GM12878 (cell line): Measurements from ENCODE around the gene DCUN1D3. TPM values are rescaled to one million over a fixed set of nuclear protein-coding genes. Genes with fewer than 3 reads are reported as not detected.

Experiments used
- BCL3 ChIP-seq: IDR thresholded peaks from 2 replicates; pipeline ENCODE4 v1.6.1; 2011; ENCODE audit warnings: borderline replicate concordance, low read depth, mild to moderate bottlenecking, moderate library complexity, low read length; ENCODE audit not compliant: insufficient read depth, poor library complexity, severe bottlenecking
- DPF2 ChIP-seq: fragments of 450-650 bp; IDR thresholded peaks from 2 replicates; pipeline ENCODE4 v1.6.1; 2017; ENCODE audit warnings: mild to moderate bottlenecking
- HDAC6 ChIP-seq: fragments of 200-600 bp; sonication (generic); IDR thresholded peaks from one replicate; pipeline ENCODE4 v1.8.0; 2017; ENCODE audit warnings: antibody characterized with exemption; ENCODE audit not compliant: unreplicated experiment
- JUND ChIP-seq: IDR thresholded peaks from 2 replicates; pipeline ENCODE4 v1.6.1; 2012; ENCODE audit warnings: low read depth, mild to moderate bottlenecking, low read length, improper control_type of control experiment, moderate library complexity
- MXI1 ChIP-seq: fragments of 150-350 bp; IDR thresholded peaks from 2 replicates; pipeline ENCODE4 v1.6.1; 2011; ENCODE audit warnings: low read depth, mild to moderate bottlenecking, inconsistent platforms, low read length, improper control_type of control experiment
- NFIC ChIP-seq: IDR thresholded peaks from 2 replicates; pipeline ENCODE4 v1.6.1; 2012; ENCODE audit warnings: low read depth, mild to moderate bottlenecking, inconsistent platforms, low read length, moderate library complexity
- RAD51 ChIP-seq: fragments of 450-650 bp; IDR thresholded peaks from 2 replicates; pipeline ENCODE4 v1.6.1; 2016; ENCODE audit warnings: moderate library complexity, mild to moderate bottlenecking, inconsistent platforms
- SMAD5 ChIP-seq: IDR thresholded peaks from 2 replicates; pipeline ENCODE4 v1.6.1; 2016; ENCODE audit warnings: antibody characterized with exemption, low read depth
- SUPT20H ChIP-seq: IDR thresholded peaks from 2 replicates; pipeline ENCODE4 v1.6.1; 2011; ENCODE audit warnings: low read depth, mild to moderate bottlenecking, low read length, moderate library complexity, borderline replicate concordance; ENCODE audit not compliant: control insufficient read depth
- TARDBP ChIP-seq: IDR thresholded peaks from 2 replicates; pipeline ENCODE4 v1.6.1; 2016; ENCODE audit warnings: borderline replicate concordance
- polyA plus RNA-seq, 11 experiments: library from polyadenylated mRNA; depleted of rRNA in 4 of 11; unstranded in 6 of 11; stranded (reverse) in 5 of 11; fragments of >200 nt; fragmentation: Nextera tagmentation in 4 of 11; fragmentation: Illumina TruSeq in 1 of 11; extraction: Ambion mirVana in 4 of 11; extraction: Trizol in 1 of 11; gene quantifications; 1 replicate in 1 of 11; 2 replicates in 10 of 11; pipeline versions ENCODE4 v1.2.1 to v1.2.3, GENCODE V29; 2011 to 2016; ENCODE audit warnings: inconsistent platforms in 2 of 11, missing spikeins in 2 of 11, low read depth in 1 of 11
- total RNA-seq, 4 experiments: library from RNA; depleted of rRNA in 3 of 4; stranded (reverse); fragments of >200 nt in 3 of 4; fragmentation: Illumina TruSeq in 1 of 4; extraction: Trizol in 1 of 4; gene quantifications; 2 replicates each; pipeline versions ENCODE4 v1.2.1 to v1.2.3, GENCODE V29; 2013 to 2021
- TF ChIP-seq, protein P1 (sequence below): IDR thresholded peaks from 2 replicates; pipeline ENCODE4 v1.6.1; 2011; ENCODE audit warnings: mild to moderate bottlenecking, low read depth, low read length, moderate library complexity; ENCODE audit not compliant: insufficient replicate concordance
- TF ChIP-seq, protein P2 (sequence below): IDR thresholded peaks from 2 replicates; pipeline ENCODE4 v1.6.1; 2011; ENCODE audit warnings: low read depth, low read length, improper control_type of control experiment, borderline replicate concordance
- TF ChIP-seq, protein P3 (sequence below): IDR thresholded peaks from 2 replicates; pipeline ENCODE4 v1.6.1; 2012; ENCODE audit warnings: mild to moderate bottlenecking, low read depth, low read length
- TF ChIP-seq, protein P4 (sequence below): fragments of 450-650 bp; IDR thresholded peaks from 2 replicates; pipeline ENCODE4 v1.6.1; 2016; ENCODE audit warnings: mild to moderate bottlenecking, moderate library complexity, borderline replicate concordance

Gene DCUN1D3
- total and polyA plus RNA-seq, 10 of the 15 experiments (the other 5 are each of a cell fraction or from before 2014, with no cell fraction given): 0.47 to 4.5 (median 1.9) TPM

GRCh38 chr16:20879175-20880040 is 20.8 kb downstream of the DCUN1D3 start (continued):
- TF ChIP-seq MXI1 (no peak), RAD51 (peak; percentile 70), HDAC6 (no peak), SMAD5 (no peak), TARDBP (no peak), JUND (no peak), DPF2 (0 out of 2 replicates have a peak, but pooled peaks have one; percentile 44), BCL3 (peak; percentile 29), SUPT20H (no peak), NFIC (peak; percentile 70; the same call in 1 of the 2 replicates)
- TF ChIP-seq, protein P1, sequence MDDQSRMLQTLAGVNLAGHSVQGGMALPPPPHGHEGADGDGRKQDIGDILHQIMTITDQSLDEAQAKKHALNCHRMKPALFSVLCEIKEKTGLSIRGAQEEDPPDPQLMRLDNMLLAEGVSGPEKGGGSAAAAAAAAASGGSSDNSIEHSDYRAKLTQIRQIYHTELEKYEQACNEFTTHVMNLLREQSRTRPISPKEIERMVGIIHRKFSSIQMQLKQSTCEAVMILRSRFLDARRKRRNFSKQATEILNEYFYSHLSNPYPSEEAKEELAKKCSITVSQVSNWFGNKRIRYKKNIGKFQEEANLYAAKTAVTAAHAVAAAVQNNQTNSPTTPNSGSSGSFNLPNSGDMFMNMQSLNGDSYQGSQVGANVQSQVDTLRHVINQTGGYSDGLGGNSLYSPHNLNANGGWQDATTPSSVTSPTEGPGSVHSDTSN: no peak
- TF ChIP-seq, protein P2, sequence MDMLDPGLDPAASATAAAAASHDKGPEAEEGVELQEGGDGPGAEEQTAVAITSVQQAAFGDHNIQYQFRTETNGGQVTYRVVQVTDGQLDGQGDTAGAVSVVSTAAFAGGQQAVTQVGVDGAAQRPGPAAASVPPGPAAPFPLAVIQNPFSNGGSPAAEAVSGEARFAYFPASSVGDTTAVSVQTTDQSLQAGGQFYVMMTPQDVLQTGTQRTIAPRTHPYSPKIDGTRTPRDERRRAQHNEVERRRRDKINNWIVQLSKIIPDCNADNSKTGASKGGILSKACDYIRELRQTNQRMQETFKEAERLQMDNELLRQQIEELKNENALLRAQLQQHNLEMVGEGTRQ: no peak; the same call in 1 of the 2 replicates
- TF ChIP-seq, protein P3, sequence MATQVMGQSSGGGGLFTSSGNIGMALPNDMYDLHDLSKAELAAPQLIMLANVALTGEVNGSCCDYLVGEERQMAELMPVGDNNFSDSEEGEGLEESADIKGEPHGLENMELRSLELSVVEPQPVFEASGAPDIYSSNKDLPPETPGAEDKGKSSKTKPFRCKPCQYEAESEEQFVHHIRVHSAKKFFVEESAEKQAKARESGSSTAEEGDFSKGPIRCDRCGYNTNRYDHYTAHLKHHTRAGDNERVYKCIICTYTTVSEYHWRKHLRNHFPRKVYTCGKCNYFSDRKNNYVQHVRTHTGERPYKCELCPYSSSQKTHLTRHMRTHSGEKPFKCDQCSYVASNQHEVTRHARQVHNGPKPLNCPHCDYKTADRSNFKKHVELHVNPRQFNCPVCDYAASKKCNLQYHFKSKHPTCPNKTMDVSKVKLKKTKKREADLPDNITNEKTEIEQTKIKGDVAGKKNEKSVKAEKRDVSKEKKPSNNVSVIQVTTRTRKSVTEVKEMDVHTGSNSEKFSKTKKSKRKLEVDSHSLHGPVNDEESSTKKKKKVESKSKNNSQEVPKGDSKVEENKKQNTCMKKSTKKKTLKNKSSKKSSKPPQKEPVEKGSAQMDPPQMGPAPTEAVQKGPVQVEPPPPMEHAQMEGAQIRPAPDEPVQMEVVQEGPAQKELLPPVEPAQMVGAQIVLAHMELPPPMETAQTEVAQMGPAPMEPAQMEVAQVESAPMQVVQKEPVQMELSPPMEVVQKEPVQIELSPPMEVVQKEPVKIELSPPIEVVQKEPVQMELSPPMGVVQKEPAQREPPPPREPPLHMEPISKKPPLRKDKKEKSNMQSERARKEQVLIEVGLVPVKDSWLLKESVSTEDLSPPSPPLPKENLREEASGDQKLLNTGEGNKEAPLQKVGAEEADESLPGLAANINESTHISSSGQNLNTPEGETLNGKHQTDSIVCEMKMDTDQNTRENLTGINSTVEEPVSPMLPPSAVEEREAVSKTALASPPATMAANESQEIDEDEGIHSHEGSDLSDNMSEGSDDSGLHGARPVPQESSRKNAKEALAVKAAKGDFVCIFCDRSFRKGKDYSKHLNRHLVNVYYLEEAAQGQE: no peak
- TF ChIP-seq, protein P4, sequence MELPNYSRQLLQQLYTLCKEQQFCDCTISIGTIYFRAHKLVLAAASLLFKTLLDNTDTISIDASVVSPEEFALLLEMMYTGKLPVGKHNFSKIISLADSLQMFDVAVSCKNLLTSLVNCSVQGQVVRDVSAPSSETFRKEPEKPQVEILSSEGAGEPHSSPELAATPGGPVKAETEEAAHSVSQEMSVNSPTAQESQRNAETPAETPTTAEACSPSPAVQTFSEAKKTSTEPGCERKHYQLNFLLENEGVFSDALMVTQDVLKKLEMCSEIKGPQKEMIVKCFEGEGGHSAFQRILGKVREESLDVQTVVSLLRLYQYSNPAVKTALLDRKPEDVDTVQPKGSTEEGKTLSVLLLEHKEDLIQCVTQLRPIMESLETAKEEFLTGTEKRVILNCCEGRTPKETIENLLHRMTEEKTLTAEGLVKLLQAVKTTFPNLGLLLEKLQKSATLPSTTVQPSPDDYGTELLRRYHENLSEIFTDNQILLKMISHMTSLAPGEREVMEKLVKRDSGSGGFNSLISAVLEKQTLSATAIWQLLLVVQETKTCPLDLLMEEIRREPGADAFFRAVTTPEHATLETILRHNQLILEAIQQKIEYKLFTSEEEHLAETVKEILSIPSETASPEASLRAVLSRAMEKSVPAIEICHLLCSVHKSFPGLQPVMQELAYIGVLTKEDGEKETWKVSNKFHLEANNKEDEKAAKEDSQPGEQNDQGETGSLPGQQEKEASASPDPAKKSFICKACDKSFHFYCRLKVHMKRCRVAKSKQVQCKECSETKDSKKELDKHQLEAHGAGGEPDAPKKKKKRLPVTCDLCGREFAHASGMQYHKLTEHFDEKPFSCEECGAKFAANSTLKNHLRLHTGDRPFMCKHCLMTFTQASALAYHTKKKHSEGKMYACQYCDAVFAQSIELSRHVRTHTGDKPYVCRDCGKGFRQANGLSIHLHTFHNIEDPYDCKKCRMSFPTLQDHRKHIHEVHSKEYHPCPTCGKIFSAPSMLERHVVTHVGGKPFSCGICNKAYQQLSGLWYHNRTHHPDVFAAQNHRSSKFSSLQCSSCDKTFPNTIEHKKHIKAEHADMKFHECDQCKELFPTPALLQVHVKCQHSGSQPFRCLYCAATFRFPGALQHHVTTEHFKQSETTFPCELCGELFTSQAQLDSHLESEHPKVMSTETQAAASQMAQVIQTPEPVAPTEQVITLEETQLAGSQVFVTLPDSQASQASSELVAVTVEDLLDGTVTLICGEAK: no peak
